Right atrium auricular region (tissue), 2 donors: ENCODE measurements around the gene NET1. TPM values are rescaled to one million over a fixed set of nuclear protein-coding genes. Genes with fewer than 3 reads are reported as not detected.

Experiments
- DNase-seq: peaks from one replicate; pipeline ENCODE4 v3.0.0-alpha.2; 2019; ENCODE audit warnings: low spot score
- H3K27ac ChIP-seq, 2 donors: fragments of 200-600 bp; sonication (generic); 1 replicate in 1 of 2; 2 replicates in 1 of 2; pipeline ENCODE4 v1.5.1; 2016 to 2019
- H3K27me3 ChIP-seq, 2 donors: fragments of 200-600 bp; sonication (generic); one replicate each; pipeline versions ENCODE4 v1.5.1 to v1.6.0; 2017 to 2019
- H3K36me3 ChIP-seq: fragments of 200-600 bp; sonication (generic); one replicate; pipeline ENCODE4 v1.5.1; 2016
- H3K4me1 ChIP-seq, 2 donors: fragments of 200-600 bp; sonication (generic); one replicate each; pipeline versions ENCODE4 v1.5.1 to v1.6.0; 2017 to 2019
- H3K4me3 ChIP-seq, 2 donors: fragments of 200-600 bp; sonication (generic); 1 replicate in 1 of 2; 2 replicates in 1 of 2; pipeline ENCODE4 v1.5.1; 2017 to 2019; ENCODE audit warnings: mild to moderate bottlenecking in 1 of 2, moderate library complexity in 1 of 2
- H3K9me3 ChIP-seq, 2 donors: fragments of 200-600 bp; sonication (generic); one replicate each; pipeline ENCODE4 v1.5.1; 2019
- total RNA-seq, 2 donors: library from RNA; depleted of rRNA; stranded (reverse); fragments of >200 nt; gene quantifications; one replicate each; pipeline ENCODE4 v1.1.0, GENCODE V29; 2016
- TF ChIP-seq, protein P1 (sequence below), 2 donors: fragments of 200-600 bp; sonication (generic); IDR thresholded peaks; one replicate each; pipeline ENCODE4 v1.5.1; 2019; ENCODE audit warnings: antibody characterized with exemption in 2 of 2

Gene NET1
- total RNA-seq, 2 donors from 2014 or later: 12.8 to 19.8 TPM

DNA sequence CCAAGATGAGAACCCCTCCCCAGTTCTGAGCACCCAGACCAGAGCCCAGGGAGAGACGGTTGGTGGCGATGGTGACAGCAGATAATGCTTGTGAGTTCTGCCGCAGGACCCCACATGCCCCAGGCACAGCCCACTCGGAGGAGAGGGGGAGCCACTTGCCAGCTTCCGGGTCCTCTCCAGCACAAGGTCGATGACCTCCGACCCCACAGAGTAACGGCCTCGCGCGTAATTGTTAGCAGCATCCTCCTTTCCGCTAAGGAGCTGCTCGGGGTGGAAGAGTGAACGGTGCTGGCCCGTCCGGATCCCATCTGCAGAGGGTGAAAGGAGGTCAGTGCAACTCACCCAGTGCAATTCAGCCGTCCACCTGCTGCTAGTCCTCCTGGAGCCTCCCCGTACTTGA is 17.2 kb upstream of the NET1 start:
- H3K36me3 ChIP-seq: no peaks in the 10 kb centered on the region
- H3K27ac ChIP-seq: no peak overlapping the region
- DNase-seq: no peak
- H3K4me1 ChIP-seq: no peaks in the 10 kb centered on the region
- H3K9me3 ChIP-seq: peaks cover 0 to 17% of the 10 kb centered on the region in 2 donors
- no peak overlapping the region for H3K4me3 ChIP-seq
- TF ChIP-seq, protein P1, sequence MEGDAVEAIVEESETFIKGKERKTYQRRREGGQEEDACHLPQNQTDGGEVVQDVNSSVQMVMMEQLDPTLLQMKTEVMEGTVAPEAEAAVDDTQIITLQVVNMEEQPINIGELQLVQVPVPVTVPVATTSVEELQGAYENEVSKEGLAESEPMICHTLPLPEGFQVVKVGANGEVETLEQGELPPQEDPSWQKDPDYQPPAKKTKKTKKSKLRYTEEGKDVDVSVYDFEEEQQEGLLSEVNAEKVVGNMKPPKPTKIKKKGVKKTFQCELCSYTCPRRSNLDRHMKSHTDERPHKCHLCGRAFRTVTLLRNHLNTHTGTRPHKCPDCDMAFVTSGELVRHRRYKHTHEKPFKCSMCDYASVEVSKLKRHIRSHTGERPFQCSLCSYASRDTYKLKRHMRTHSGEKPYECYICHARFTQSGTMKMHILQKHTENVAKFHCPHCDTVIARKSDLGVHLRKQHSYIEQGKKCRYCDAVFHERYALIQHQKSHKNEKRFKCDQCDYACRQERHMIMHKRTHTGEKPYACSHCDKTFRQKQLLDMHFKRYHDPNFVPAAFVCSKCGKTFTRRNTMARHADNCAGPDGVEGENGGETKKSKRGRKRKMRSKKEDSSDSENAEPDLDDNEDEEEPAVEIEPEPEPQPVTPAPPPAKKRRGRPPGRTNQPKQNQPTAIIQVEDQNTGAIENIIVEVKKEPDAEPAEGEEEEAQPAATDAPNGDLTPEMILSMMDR (IDR thresholded peaks at IDR 0.05): no peak
- H3K27me3 ChIP-seq: no peaks in the 10 kb centered on the region

DNA sequence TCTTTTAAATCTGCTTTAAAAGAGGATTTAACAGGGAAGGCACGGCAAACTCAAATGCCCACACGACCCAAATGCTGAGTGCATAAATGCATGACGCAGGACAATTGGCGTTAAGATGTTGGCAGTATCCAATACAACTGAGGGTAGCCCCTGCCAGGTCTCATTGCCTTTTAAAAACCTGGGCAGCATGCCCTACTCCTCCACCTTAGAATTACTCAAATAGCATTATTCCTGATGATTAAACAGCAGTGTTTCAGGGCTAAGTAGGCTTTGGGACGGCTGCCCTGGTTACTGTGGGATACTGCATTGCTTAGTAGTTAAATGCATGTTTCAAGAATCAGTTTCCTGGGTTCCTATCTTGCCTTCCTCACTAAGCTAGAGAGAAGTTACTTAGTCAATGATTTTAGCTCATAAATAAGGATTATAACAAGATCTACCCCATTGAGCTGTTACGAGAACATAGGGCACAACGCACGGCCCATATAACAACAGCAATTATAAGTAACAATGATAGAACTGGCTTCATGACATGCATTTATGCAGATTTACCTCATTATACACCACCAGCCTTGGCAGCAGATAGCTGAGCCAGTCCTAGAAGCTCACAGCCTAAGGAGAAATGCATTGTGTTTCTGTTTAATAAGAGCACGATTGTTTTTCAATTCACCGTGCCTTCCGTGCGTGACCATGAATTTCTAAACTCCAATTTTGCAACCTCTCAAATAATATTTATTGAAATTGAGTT is 15.6 kb upstream of the NET1 start:
- H3K4me3 ChIP-seq: no peak overlapping the region
- H3K9me3 ChIP-seq: peaks cover 0 to 2% of the 10 kb centered on the region in 2 donors
- H3K27ac ChIP-seq: no peak overlapping the region
- DNase-seq: no peak
- H3K4me1 ChIP-seq: no peaks in the 10 kb centered on the region
- H3K36me3 ChIP-seq: no peaks in the 10 kb centered on the region
- H3K27me3 ChIP-seq: no peaks in the 10 kb centered on the region
- TF ChIP-seq, protein P1 (IDR thresholded peaks at IDR 0.05): no peak

DNA sequence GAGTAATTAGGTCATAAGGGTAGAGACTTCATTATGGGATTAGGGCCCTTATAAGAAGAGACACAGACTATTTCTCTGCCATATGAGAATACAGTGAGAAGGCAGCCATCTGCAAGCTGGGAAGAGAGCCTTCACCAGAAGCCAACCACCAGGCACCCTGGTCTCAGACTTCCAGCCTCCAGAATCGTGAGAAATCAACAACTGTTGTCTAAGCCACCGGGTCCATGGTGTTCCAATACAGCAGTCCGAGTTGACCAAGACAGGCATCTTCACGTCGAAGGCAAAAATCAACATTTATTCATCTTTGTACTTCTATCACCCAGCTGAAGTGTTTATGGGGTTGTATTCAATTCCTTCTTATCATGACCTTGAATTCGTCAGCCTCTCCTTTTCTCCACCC is 13.0 kb upstream of the NET1 start:
- H3K4me3 ChIP-seq: no peak overlapping the region
- no peak for DNase-seq
- H3K4me1 ChIP-seq: no peaks in the 10 kb centered on the region
- TF ChIP-seq, protein P1 (IDR thresholded peaks at IDR 0.05): no peak
- no peak overlapping the region for H3K27ac ChIP-seq
- no peaks in the 10 kb centered on the region for H3K9me3 ChIP-seq
- H3K36me3 ChIP-seq: no peaks in the 10 kb centered on the region
- no peaks in the 10 kb centered on the region for H3K27me3 ChIP-seq

DNA sequence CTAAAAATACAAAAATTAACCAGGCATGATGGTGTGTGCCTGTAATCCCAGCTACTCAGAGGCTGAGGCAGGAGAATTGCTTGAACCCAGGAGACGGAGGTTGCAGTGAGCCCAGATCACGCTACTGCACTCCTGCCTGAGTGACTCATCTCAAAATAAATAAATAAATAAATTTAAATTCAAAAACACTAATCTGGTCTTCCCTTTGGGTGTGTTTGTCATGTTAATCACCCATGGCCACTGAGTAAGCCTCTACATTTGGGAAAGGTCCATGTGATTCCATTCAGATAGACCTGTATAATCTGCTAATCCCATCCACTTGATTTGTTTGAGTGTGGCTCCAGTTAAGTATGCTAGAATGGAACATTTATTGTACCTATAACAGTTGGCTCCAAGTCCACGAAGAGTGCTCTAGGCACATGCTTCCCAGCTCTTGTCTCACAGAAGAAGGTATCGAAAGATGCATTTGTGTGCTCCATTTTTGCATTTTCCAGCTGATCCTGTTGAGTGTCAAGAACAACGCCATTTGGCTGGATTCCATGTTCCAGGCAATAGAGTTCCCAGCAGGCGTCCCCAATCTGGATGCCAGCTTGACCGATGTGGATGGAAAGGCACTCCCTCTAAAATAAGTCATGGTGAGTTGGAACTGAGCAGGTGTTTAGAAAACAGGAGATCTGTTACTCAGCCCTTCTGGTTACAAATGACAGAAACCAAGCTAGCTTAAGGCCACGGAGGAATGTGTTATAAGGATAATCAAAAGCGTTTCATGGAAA is 11.7 kb upstream of the NET1 start:
- Histone ChIP-seq H3K4me1 (no peaks in the 10 kb centered on the region), H3K27ac (no peak overlapping the region), H3K27me3 (no peaks in the 10 kb centered on the region), H3K36me3 (no peaks in the 10 kb centered on the region), H3K4me3 (no peak overlapping the region), H3K9me3 (no peaks in the 10 kb centered on the region)
- TF ChIP-seq, protein P1 (IDR thresholded peaks at IDR 0.05): no peak
- no peak for DNase-seq

DNA sequence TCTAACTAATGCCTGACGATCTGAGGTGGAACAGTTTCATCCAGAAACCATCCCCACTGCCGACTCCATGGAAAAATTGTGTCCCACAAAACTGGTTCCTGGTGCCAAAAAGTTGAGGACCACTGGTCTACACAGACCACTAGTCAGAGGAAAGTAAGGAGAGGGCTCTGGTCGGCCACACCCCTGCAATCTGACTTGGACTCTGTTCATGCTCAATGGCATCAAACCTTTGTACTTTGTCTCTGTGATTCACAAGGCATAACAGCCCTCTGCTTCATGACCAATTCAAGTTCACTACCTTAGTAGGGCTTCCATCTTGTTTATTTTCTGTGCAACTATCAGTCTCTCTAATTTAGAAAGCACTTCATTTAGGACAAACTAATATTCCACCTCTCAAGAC is 9.6 kb upstream of the NET1 start:
- Histone ChIP-seq H3K4me1 (no peaks in the 10 kb centered on the region), H3K9me3 (no peaks in the 10 kb centered on the region), H3K27me3 (no peaks in the 10 kb centered on the region), H3K27ac (no peak overlapping the region), H3K36me3 (no peaks in the 10 kb centered on the region), H3K4me3 (no peak overlapping the region)
- no peak for DNase-seq
- TF ChIP-seq, protein P1 (IDR thresholded peaks at IDR 0.05): no peak
